ENCODE data around the gene NDUFB7. TPM values are rescaled to one million over a fixed set of nuclear protein-coding genes. Genes with fewer than 3 reads are reported as not detected.

The NDUFB7 gene
- total RNA-seq, 2 experiments from 2014 or later = 141 to 282 TPM

GRCh38 chr19:14556662-14557188 is 15.1 kb downstream of the NDUFB7 start:
- ChIA-PET POLR2A (interaction anchor here (1.3 kb wide), 1 partner anchor 132 kb away, joined by 3 read pairs; no protein-coding TSS in a partner anchor), CTCF (ENCODE audit: unreplicated experiment) (interaction anchor here (0.6 to 1.2 kb wide), 2 partner anchors 129 to 732 kb away, joined by 3 read pairs; no protein-coding TSS in a partner anchor)
- Histone ChIP-seq H3K4me1 (ENCODE audit: insufficient read depth, low read length, poor library complexity, severe bottlenecking) (peaks cover 33% of the 10 kb centered on the region), H3K27ac (ENCODE audit: low read depth, low read length, poor library complexity, severe bottlenecking) (no peak overlapping the region), H3K4me3 (ENCODE audit: low read depth, low read length, poor library complexity, severe bottlenecking) (no peak overlapping the region), H3K9me3 (ENCODE audit: low read length) (no peaks in the 10 kb centered on the region), H2AFZ (ENCODE audit: low read length) (no peak overlapping the region), H4K20me1 (ENCODE audit: insufficient read depth, low read length) (no peaks in the 10 kb centered on the region), H3K4me2 (ENCODE audit: low read length) (peak overlapping the region; percentile 33; the same call in 1 of the 2 replicates), H3K79me2 (ENCODE audit: insufficient read depth, low read depth, low read length) (peaks cover 17% of the 10 kb centered on the region; the same call in 1 of the 2 replicates), H3K9me2 (ENCODE audit: insufficient read depth, low read length) (no peaks in the 10 kb centered on the region), H3K36me3 (ENCODE audit: insufficient read depth, low read length) (peaks cover 7% of the 10 kb centered on the region; the same call in 1 of the 2 replicates)
- no peak for TF ChIP-seq EZH2phosphoT487 (IDR thresholded peaks at IDR 0.05; ENCODE audit: borderline replicate concordance, low read depth, low read length)
- TF ChIP-seq CTCF (conservative IDR thresholded peaks at IDR 0.05; ENCODE audit: low read length) = peak; percentile 95
- intact Hi-C loops (cut with micrococcal nuclease; ENCODE audit: unreplicated experiment) = loop anchor here (5.0 kb wide), 1 partner anchor 39 kb away; the partner anchor contains the start of gene DNAJB1
- BruUV-seq (replicated peaks) = no TSS peak
- peak; percentile 78 for DNase-seq (ENCODE audit: low spot score)

- H4K20me1 ChIP-seq (ENCODE audit: insufficient read depth, low read length) = no peaks in the 10 kb centered on the region
- ChIA-PET POLR2A (interaction anchor here (1.3 kb wide), 1 partner anchor 133 kb away, joined by 3 read pairs; no protein-coding TSS in a partner anchor), CTCF (ENCODE audit: unreplicated experiment) (interaction anchor here (1.2 kb wide), 1 partner anchor 130 kb away, joined by 3 read pairs; no protein-coding TSS in a partner anchor)
- H3K79me2 ChIP-seq (ENCODE audit: insufficient read depth, low read depth, low read length) = peaks cover 12% of the 10 kb centered on the region; the same call in 1 of the 2 replicates
- no peak overlapping the region for H3K27ac ChIP-seq (ENCODE audit: low read depth, low read length, poor library complexity, severe bottlenecking)
- TF ChIP-seq EZH2phosphoT487 (IDR thresholded peaks at IDR 0.05; ENCODE audit: borderline replicate concordance, low read depth, low read length) (no peak), CTCF (conservative IDR thresholded peaks at IDR 0.05; ENCODE audit: low read length) (no peak)
- DNase-seq (ENCODE audit: low spot score) = no peak
- H2AFZ ChIP-seq (ENCODE audit: low read length) = no peak overlapping the region
- H3K4me1 ChIP-seq (ENCODE audit: insufficient read depth, low read length, poor library complexity, severe bottlenecking) = peaks cover 39% of the 10 kb centered on the region
- intact Hi-C loops (cut with micrococcal nuclease; ENCODE audit: unreplicated experiment) = loop anchor here (5.0 kb wide), 1 partner anchor 39 kb away; the partner anchor contains the start of gene DNAJB1
- H3K4me3 ChIP-seq (ENCODE audit: low read depth, low read length, poor library complexity, severe bottlenecking) = no peak overlapping the region
- no TSS peak for BruUV-seq (replicated peaks)
- H3K9me3 ChIP-seq (ENCODE audit: low read length) = no peaks in the 10 kb centered on the region
- H3K4me2 ChIP-seq (ENCODE audit: low read length) = peak overlapping the region; percentile 33; the same call in 1 of the 2 replicates
- no peaks in the 10 kb centered on the region for H3K9me2 ChIP-seq (ENCODE audit: insufficient read depth, low read length)
- H3K36me3 ChIP-seq (ENCODE audit: insufficient read depth, low read length) = peaks cover 4% of the 10 kb centered on the region; the same call in 1 of the 2 replicates
These were observed 15.8 kb downstream of the NDUFB7 start for GRCh38 chr19:14555918-14556661.
